ENCODE data around the gene CALCOCO1.

CALCOCO1 gene

GRCh38 chr12:53743266-53744129, 16.2 kb upstream of the CALCOCO1 start:
- H3K9ac ChIP-seq (ENCODE audit: low read depth in 1 of 2, low read length in 2 of 2) = no peak overlapping the region
- no peaks in the 10 kb centered on the region for H3K36me3 ChIP-seq (ENCODE audit: control insufficient read depth in 1 of 2, insufficient read depth in 2 of 2, low read length in 2 of 2)
- peaks cover 12 to 21% of the 10 kb centered on the region in 2 donors for H3K4me1 ChIP-seq (ENCODE audit: control insufficient read depth in 1 of 2, insufficient read depth in 2 of 2, low read length in 2 of 2)

GRCh38 chr12:53740130-53740491, 12.9 kb upstream of the CALCOCO1 start:
- Histone ChIP-seq H3K27me3 (ENCODE audit: control insufficient read depth in 1 of 2, insufficient read depth in 2 of 2, low read length in 2 of 2) (peaks cover 64 to 72% of the 10 kb centered on the region in 2 donors), H3K9me3 (ENCODE audit: control insufficient read depth in 1 of 2, low read length in 2 of 2) (no peaks in the 10 kb centered on the region), H3K4me1 (ENCODE audit: control insufficient read depth in 1 of 2, insufficient read depth in 2 of 2, low read length in 2 of 2) (peaks cover 15 to 25% of the 10 kb centered on the region in 2 donors), H3K4me3 (ENCODE audit: low read depth in 1 of 2, low read length in 2 of 2) (no peak overlapping the region), H3K36me3 (ENCODE audit: control insufficient read depth in 1 of 2, insufficient read depth in 2 of 2, low read length in 2 of 2) (no peaks in the 10 kb centered on the region), H3K9ac (ENCODE audit: low read depth in 1 of 2, low read length in 2 of 2) (no peak overlapping the region), H3K27ac (ENCODE audit: low read depth, low read length) (no peak overlapping the region)

More at GRCh38 chr12:53743266-53744129, 16.2 kb upstream of the CALCOCO1 start:
- Histone ChIP-seq H3K9me3 (ENCODE audit: control insufficient read depth in 1 of 2, low read length in 2 of 2) (no peaks in the 10 kb centered on the region), H3K27me3 (ENCODE audit: control insufficient read depth in 1 of 2, insufficient read depth in 2 of 2, low read length in 2 of 2) (peaks cover 66 to 71% of the 10 kb centered on the region in 2 donors), H3K27ac (ENCODE audit: low read depth, low read length) (no peak overlapping the region), H3K4me3 (ENCODE audit: low read depth in 1 of 2, low read length in 2 of 2) (peak overlapping the region; percentile 17 to 45)

- H3K9ac ChIP-seq (ENCODE audit: low read depth in 1 of 2, low read length in 2 of 2) = no peak overlapping the region
- H3K27ac ChIP-seq (ENCODE audit: low read depth, low read length) = no peak overlapping the region
Measured at GRCh38 chr12:53739214-53740129, 12.2 kb upstream of the CALCOCO1 start.

GRCh38 chr12:53738406-53739213, 11.4 kb upstream of the CALCOCO1 start:
- H3K4me3 ChIP-seq (ENCODE audit: low read depth in 1 of 2, low read length in 2 of 2) = peak overlapping the region; percentile 19 to 29
- peaks cover 59 to 68% of the 10 kb centered on the region in 2 donors for H3K27me3 ChIP-seq (ENCODE audit: control insufficient read depth in 1 of 2, insufficient read depth in 2 of 2, low read length in 2 of 2)
- peaks cover 15 to 25% of the 10 kb centered on the region in 2 donors for H3K4me1 ChIP-seq (ENCODE audit: control insufficient read depth in 1 of 2, insufficient read depth in 2 of 2, low read length in 2 of 2)
- no peaks in the 10 kb centered on the region for H3K9me3 ChIP-seq (ENCODE audit: control insufficient read depth in 1 of 2, low read length in 2 of 2)
- H3K9ac ChIP-seq (ENCODE audit: low read depth in 1 of 2, low read length in 2 of 2) = no peak overlapping the region
- H3K36me3 ChIP-seq (ENCODE audit: control insufficient read depth in 1 of 2, insufficient read depth in 2 of 2, low read length in 2 of 2) = no peaks in the 10 kb centered on the region
- H3K27ac ChIP-seq (ENCODE audit: low read depth, low read length) = no peak overlapping the region

More at GRCh38 chr12:53739214-53740129, 12.2 kb upstream of the CALCOCO1 start:
- peak overlapping the region; percentile 19 to 38 for H3K4me3 ChIP-seq (ENCODE audit: low read depth in 1 of 2, low read length in 2 of 2)
- H3K4me1 ChIP-seq (ENCODE audit: control insufficient read depth in 1 of 2, insufficient read depth in 2 of 2, low read length in 2 of 2) = peaks cover 15 to 25% of the 10 kb centered on the region in 2 donors
- peaks cover 64 to 68% of the 10 kb centered on the region in 2 donors for H3K27me3 ChIP-seq (ENCODE audit: control insufficient read depth in 1 of 2, insufficient read depth in 2 of 2, low read length in 2 of 2)
- no peaks in the 10 kb centered on the region for H3K36me3 ChIP-seq (ENCODE audit: control insufficient read depth in 1 of 2, insufficient read depth in 2 of 2, low read length in 2 of 2)
- no peaks in the 10 kb centered on the region for H3K9me3 ChIP-seq (ENCODE audit: control insufficient read depth in 1 of 2, low read length in 2 of 2)

GRCh38 chr12:53737951-53738405, 10.7 kb upstream of the CALCOCO1 start:
- H3K27ac ChIP-seq (ENCODE audit: low read depth, low read length) = no peak overlapping the region

GRCh38 chr12:53737093-53737808, 10.0 kb upstream of the CALCOCO1 start:
- H3K27me3 ChIP-seq (ENCODE audit: control insufficient read depth in 1 of 2, insufficient read depth in 2 of 2, low read length in 2 of 2) = peaks cover 46 to 57% of the 10 kb centered on the region in 2 donors
- H3K27ac ChIP-seq (ENCODE audit: low read depth, low read length) = no peak overlapping the region
- peaks cover 15 to 21% of the 10 kb centered on the region in 2 donors for H3K4me1 ChIP-seq (ENCODE audit: control insufficient read depth in 1 of 2, insufficient read depth in 2 of 2, low read length in 2 of 2)
- no peaks in the 10 kb centered on the region for H3K36me3 ChIP-seq (ENCODE audit: control insufficient read depth in 1 of 2, insufficient read depth in 2 of 2, low read length in 2 of 2)
- H3K4me3 ChIP-seq (ENCODE audit: low read depth in 1 of 2, low read length in 2 of 2) = no peak overlapping the region
- no peak overlapping the region for H3K9ac ChIP-seq (ENCODE audit: low read depth in 1 of 2, low read length in 2 of 2)
- H3K9me3 ChIP-seq (ENCODE audit: control insufficient read depth in 1 of 2, low read length in 2 of 2) = no peaks in the 10 kb centered on the region

More at GRCh38 chr12:53737951-53738405, 10.7 kb upstream of the CALCOCO1 start:
- Histone ChIP-seq H3K4me1 (ENCODE audit: control insufficient read depth in 1 of 2, insufficient read depth in 2 of 2, low read length in 2 of 2) (peaks cover 15 to 21% of the 10 kb centered on the region in 2 donors), H3K27me3 (ENCODE audit: control insufficient read depth in 1 of 2, insufficient read depth in 2 of 2, low read length in 2 of 2) (peaks cover 53 to 64% of the 10 kb centered on the region in 2 donors), H3K36me3 (ENCODE audit: control insufficient read depth in 1 of 2, insufficient read depth in 2 of 2, low read length in 2 of 2) (no peaks in the 10 kb centered on the region), H3K9me3 (ENCODE audit: control insufficient read depth in 1 of 2, low read length in 2 of 2) (no peaks in the 10 kb centered on the region), H3K9ac (ENCODE audit: low read depth in 1 of 2, low read length in 2 of 2) (no peak overlapping the region), H3K4me3 (ENCODE audit: low read depth in 1 of 2, low read length in 2 of 2) (no peak overlapping the region)

GRCh38 chr12:53736592-53736991, 9.3 kb upstream of the CALCOCO1 start:
- H3K4me3 ChIP-seq (ENCODE audit: low read depth in 1 of 2, low read length in 2 of 2) = no peak overlapping the region
- no peak overlapping the region for H3K9ac ChIP-seq (ENCODE audit: low read depth in 1 of 2, low read length in 2 of 2)
- peaks cover 15 to 21% of the 10 kb centered on the region in 2 donors for H3K4me1 ChIP-seq (ENCODE audit: control insufficient read depth in 1 of 2, insufficient read depth in 2 of 2, low read length in 2 of 2)
- peaks cover 45 to 57% of the 10 kb centered on the region in 2 donors for H3K27me3 ChIP-seq (ENCODE audit: control insufficient read depth in 1 of 2, insufficient read depth in 2 of 2, low read length in 2 of 2)
- no peaks in the 10 kb centered on the region for H3K36me3 ChIP-seq (ENCODE audit: control insufficient read depth in 1 of 2, insufficient read depth in 2 of 2, low read length in 2 of 2)
- H3K9me3 ChIP-seq (ENCODE audit: control insufficient read depth in 1 of 2, low read length in 2 of 2) = no peaks in the 10 kb centered on the region
- no peak overlapping the region for H3K27ac ChIP-seq (ENCODE audit: low read depth, low read length)

- H3K9ac ChIP-seq (ENCODE audit: low read depth in 1 of 2, low read length in 2 of 2) = no peak overlapping the region
- H3K27me3 ChIP-seq (ENCODE audit: control insufficient read depth in 1 of 2, insufficient read depth in 2 of 2, low read length in 2 of 2) = peaks cover 39 to 52% of the 10 kb centered on the region in 2 donors
- H3K9me3 ChIP-seq (ENCODE audit: control insufficient read depth in 1 of 2, low read length in 2 of 2) = no peaks in the 10 kb centered on the region
- no peak overlapping the region for H3K4me3 ChIP-seq (ENCODE audit: low read depth in 1 of 2, low read length in 2 of 2)
- no peak overlapping the region for H3K27ac ChIP-seq (ENCODE audit: low read depth, low read length)
- H3K4me1 ChIP-seq (ENCODE audit: control insufficient read depth in 1 of 2, insufficient read depth in 2 of 2, low read length in 2 of 2) = peaks cover 15 to 21% of the 10 kb centered on the region in 2 donors
- H3K36me3 ChIP-seq (ENCODE audit: control insufficient read depth in 1 of 2, insufficient read depth in 2 of 2, low read length in 2 of 2) = no peaks in the 10 kb centered on the region
Measured at GRCh38 chr12:53735556-53735955, 8.3 kb upstream of the CALCOCO1 start.

GRCh38 chr12:53734425-53734824, 7.2 kb upstream of the CALCOCO1 start:
- H3K27ac ChIP-seq (ENCODE audit: low read depth, low read length) = no peak overlapping the region
- H3K9me3 ChIP-seq (ENCODE audit: control insufficient read depth in 1 of 2, low read length in 2 of 2) = no peaks in the 10 kb centered on the region
- peaks cover 29 to 42% of the 10 kb centered on the region in 2 donors for H3K27me3 ChIP-seq (ENCODE audit: control insufficient read depth in 1 of 2, insufficient read depth in 2 of 2, low read length in 2 of 2)

More at GRCh38 chr12:53734425-53734824, 7.2 kb upstream of the CALCOCO1 start:
- H3K4me1 ChIP-seq (ENCODE audit: control insufficient read depth in 1 of 2, insufficient read depth in 2 of 2, low read length in 2 of 2) = peaks cover 13% of the 10 kb centered on the region in 2 donors
- H3K36me3 ChIP-seq (ENCODE audit: control insufficient read depth in 1 of 2, insufficient read depth in 2 of 2, low read length in 2 of 2) = no peaks in the 10 kb centered on the region
- no peak overlapping the region for H3K9ac ChIP-seq (ENCODE audit: low read depth in 1 of 2, low read length in 2 of 2)
- H3K4me3 ChIP-seq (ENCODE audit: low read depth in 1 of 2, low read length in 2 of 2) = no peak overlapping the region

Measured in duodenal mucosa (tissue), 2 donors.